HT-29 (cell line): ENCODE data around the gene SLC35F6. TPM values are rescaled to one million over a fixed set of nuclear protein-coding genes. Genes with fewer than 3 reads are reported as not detected.
"Not testable (repeated sequence)": the region's sequence is repeated elsewhere in the genome, so short reads cannot be mapped to it uniquely, and the experiment has no call there.

Experiments used
- DNase-seq: peaks from one replicate; pipeline ENCODE4 v3.0.0-alpha.2; 2015; ENCODE audit warnings: low spot score
- total RNA-seq: library from RNA; depleted of rRNA; stranded (reverse); fragments of >200 nt; shearing (Covaris generic); gene quantifications from 2 replicates; pipeline ENCODE4 v1.2.3, GENCODE V29; 2014

SLC35F6 gene
- total RNA-seq, 1 experiment from 2014 or later = 27.5 TPM

DNA sequence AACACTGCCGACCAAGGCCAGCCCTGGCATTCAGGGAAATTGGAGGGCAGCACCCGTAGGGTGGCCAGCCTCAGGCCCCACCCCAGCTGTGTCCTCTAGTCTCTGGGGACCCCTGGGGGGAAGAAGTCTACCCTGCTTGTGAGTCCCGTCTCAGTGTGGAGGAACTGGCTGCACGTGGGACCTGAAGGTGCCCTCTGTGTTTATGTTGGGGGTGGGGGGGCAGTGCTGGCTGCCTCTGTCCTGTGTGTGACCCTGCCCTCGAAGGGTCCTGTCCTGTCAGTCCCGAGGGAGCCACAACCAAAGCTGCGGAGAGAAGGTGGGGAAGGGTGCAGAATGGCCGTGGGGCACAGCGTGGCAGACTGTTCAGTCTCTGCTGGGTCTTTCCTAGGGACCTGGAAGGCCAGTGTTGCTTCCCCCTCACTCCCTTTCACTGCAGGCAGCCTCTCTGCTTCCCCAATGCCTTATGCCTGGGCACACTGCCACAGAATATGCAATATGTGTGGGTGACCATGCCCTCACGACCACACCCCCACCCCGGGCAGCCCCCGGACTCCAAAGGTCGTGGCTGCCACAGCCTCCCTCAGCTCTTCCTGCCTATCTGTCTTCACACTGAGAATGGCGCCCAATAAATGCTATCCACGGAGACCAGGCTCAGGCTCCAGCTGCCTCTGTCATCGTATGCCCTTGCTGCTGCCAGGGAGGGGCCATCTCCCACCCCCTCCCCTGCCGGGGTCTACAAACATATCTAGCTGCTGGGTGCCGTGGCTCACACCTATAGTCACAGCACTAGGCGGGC is 33.3 kb upstream of the SLC35F6 start:
- no peak for DNase-seq

GRCh38 chr2:26731714-26732113 is 32.4 kb upstream of the SLC35F6 start:
- no peak for DNase-seq

GRCh38 chr2:26732446-26732845 is 31.6 kb upstream of the SLC35F6 start:
- no peak for DNase-seq

- no peak for DNase-seq
These were observed 30.7 kb upstream of the SLC35F6 start for GRCh38 chr2:26733413-26733812.

DNA sequence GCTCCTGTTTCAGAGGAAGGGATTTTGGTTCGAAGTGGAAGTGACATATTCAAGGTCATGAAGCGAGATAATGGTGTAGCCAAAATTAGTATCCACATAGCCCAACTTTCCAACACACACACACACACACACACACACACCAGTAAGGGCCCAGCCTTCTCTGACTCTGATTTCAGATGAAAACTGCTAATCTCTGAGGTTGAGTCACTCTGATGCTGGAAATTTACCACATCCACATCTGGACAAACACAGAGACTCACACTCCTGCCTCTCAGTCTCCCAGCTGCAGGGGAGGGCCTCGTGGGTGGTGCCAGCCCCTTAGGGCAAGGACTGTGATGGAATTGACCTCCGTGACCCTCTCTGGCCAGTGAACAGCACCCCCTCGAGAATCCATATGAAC is 29.0 kb upstream of the SLC35F6 start:
- no peak for DNase-seq

DNA sequence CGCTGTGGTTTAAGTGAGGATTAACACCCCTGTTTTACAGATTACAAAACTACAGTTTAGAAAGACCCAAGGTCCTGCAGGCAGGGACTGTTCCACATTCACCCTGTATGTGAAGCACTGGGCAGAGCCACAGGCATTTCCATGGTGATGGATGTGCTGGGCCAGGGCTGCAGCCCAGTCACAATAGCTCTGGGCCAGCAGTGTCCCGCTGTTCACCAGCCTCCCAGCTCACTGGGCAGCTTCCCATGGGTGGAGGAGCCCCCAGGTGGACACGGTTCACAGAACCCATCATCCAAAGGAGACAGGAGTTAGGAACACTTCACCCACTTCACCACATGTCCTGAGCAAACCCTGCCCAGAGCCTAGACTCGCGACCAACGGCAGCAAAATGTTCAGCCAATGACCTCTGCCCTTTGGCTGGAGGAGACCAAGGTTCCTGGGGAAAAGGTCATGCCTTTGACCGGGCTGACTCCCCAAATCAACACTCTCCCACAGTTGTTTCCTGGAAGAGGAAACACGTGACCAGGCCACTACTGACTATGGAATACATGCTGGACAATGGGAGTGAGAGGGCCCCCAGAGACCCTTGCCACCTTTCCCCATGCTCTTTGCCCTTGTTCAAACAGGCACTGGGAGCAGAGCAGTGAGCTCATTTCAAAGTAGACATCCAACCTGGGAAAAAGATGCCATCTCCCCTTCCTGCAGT is 28.0 kb upstream of the SLC35F6 start:
- no peak for DNase-seq

DNA sequence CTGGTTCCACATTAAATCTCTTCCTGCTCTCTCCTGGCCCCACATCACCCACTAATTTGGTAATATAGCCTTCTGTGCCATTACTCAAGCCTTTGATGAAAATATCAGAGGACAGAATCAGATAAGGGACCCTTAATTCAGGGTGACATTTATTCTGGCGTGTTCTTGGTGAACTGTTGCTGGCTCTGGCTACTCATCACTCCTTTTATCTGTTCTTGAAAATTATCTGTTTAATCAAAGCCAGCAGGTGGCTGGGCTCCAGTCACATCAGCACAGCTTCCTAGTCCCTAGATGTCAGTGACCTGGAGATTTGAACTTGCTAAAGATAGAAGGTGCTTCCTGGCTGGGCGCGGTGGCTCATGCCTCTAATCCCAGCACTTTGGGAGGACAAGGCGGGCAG is 26.9 kb upstream of the SLC35F6 start:
- DNase-seq = no peak

- no peak for DNase-seq
These were observed 25.6 kb upstream of the SLC35F6 start for GRCh38 chr2:26738481-26738880.

DNA sequence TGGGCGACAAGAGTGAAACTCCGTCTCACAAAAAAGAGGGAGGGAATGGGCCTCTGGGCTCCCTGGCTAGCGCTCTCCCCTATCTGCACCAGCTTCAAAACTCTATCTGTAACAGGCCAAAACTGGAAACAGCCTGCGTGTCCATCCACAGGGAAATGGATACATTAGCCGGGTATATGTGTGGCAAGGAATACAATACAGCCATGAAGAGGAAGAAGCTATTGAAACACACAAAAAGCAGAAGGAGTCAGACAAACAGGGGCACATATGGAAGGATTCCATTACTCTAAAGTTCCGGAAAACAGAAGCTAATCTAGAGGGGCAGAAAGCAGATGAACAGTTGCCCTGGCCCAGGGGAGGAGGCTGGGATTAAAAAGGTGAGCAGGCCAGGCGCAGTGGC is 24.6 kb upstream of the SLC35F6 start:
- no peak for DNase-seq

DNA sequence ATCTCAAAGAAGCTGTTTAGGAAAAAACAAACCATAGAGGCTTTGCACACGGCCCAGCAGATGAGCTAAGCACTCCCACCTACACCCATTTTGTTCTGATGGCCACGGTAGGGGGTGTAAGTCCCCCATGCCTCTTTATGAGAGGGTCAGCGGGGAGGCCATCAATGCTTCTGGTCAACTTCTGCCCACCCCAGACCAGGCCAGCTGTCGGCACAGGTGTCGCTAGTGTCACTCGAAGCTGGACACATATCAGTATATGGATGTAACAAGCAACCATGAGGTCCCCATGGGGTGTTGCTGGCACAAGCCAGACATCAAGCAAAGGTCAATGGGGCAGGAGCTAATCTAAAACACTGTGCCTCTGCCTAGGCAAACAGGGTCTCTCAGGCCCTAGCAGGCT is 23.7 kb upstream of the SLC35F6 start:
- no peak for DNase-seq

- DNase-seq = no peak
These were observed 23.2 kb upstream of the SLC35F6 start for GRCh38 chr2:26740890-26741302.

GRCh38 chr2:26742048-26742770 is 21.9 kb upstream of the SLC35F6 start:
- no peak for DNase-seq

DNA sequence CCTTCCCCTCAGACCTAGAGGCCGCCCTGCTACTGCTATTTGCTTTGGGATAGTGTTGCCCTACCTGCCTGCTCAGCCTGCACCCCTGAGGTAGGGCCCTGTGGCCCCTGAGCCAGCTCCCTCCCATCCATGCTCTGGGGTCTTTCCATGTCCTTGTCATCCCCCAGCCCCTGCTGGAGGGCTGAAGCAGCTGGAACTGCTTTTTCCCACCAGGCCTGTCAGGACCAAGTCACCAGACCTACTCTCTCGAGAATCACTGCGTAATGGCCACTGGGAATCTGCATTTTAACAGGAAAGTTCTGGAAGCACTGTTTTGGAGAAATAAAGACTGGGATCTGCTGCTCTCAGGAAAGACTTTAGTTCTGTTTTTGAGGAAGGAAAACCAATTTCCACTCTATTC is 20.2 kb upstream of the SLC35F6 start:
- no peak for DNase-seq

GRCh38 chr2:26744953-26745352 is 19.1 kb upstream of the SLC35F6 start:
- no peak for DNase-seq

- DNase-seq = peak; percentile 90
These were observed 18.3 kb upstream of the SLC35F6 start for GRCh38 chr2:26745609-26746327.

DNA sequence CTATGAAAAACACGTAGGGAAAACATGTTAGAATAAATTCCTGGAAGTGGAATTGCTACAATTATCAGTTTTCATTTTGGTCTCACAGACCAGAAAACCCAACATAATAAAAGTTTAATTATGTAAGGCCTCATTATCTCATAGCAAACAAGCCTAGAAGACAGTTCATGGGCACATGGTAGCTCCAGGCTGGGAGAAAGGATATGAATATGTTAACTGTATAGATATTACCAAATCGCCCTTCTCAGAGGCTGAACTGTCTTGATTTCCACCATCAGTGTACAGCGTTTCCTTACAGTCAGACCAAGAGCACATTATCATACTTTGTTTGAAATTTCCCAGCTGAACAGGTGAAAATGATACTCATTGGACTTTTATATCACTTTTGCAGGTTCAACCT is 17.1 kb upstream of the SLC35F6 start:
- no peak for DNase-seq

DNA sequence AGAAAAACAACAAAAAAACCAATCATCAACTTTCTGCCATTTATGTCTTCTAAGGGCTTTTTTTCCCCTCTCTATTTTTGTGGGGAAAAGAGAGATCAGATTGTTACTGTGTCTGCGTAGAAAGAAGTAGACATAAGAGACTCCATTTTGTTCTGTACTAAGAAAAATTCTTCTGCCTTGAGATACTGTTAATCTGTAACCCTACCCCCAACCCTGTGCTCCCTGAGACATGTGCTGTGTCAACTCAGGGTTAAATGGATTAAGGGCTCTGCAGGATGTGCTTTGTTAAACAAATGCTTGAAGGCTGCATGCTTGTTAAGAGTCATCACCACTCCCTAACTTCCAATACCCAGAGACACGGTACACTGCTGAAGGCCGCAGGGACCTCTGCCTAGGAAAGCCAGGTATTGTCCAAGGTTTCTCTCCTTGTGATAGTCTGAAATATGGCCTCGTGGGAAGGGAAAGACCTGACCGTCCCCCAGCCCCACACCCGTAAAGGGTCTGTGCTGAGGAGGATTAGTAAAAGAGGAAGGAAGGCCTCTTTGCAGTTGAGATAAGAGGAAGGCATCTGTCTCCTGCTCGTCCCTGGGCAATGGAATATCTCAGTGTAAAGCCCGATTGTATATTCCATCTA is 14.2 kb upstream of the SLC35F6 start:
- DNase-seq = not testable (repeated sequence)

- not testable (repeated sequence) for DNase-seq
These were observed 13.6 kb upstream of the SLC35F6 start for GRCh38 chr2:26750467-26750866.

- DNase-seq = no peak
These were observed 11.4 kb upstream of the SLC35F6 start for GRCh38 chr2:26752656-26753055.

- DNase-seq = no peak
These were observed 9.5 kb upstream of the SLC35F6 start for GRCh38 chr2:26754539-26754938.

DNA sequence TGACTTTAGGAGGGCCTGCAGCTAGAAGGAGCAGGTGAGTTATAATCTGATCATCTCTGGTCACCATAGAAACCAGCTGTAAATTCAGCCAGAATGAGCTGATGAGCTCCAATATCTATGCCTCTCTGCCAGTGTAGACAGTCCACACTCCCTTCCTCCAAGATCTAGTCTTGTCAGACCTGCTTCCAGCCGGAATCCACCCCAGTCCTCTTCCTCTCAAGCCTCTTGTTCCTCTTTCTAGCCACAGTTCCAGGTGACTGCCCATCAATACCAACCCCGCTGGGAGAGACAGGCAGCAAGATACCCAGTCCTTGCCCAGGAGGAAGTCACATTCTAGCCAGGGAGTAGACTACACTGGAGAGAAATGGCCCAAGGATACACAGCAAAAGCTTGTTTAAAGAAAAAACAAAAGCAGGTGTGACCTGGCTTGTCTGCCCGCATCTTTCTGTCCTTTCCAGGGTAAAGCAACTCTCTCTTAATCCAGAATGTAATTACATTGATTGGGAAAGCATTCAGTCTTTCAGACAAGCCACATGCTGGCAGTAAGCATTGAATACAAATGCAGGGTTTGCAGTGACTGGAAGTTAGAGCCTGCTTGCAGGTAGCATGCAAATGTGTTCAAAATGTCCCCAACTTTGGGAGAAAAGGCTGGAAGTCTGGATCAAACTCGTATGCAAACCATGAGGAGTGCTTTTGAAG is 9.0 kb upstream of the SLC35F6 start:
- no peak for DNase-seq
